ENCODE data around the gene RBPJ.
"Not testable (repeated sequence)": the region's sequence is repeated elsewhere in the genome, so short reads cannot be mapped to it uniquely, and the experiment has no call there.

RBPJ gene

GRCh38 chr4:26388671-26389070, 67.9 kb downstream of the RBPJ start:
- TF ChIP-seq CTCF (conservative IDR thresholded peaks at IDR 0.05): no peak
- no peak overlapping the region for H3K27ac ChIP-seq

- no peak overlapping the region for H3K27ac ChIP-seq
- no peak for TF ChIP-seq CTCF (conservative IDR thresholded peaks at IDR 0.05)
These were observed 76.3 kb downstream of the RBPJ start for GRCh38 chr4:26397086-26397485.

GRCh38 chr4:26400132-26400531, 79.3 kb downstream of the RBPJ start:
- peak; percentile 35; the same call in 1 of the 2 replicates for TF ChIP-seq CTCF (conservative IDR thresholded peaks at IDR 0.05)
- H3K27ac ChIP-seq: no peak overlapping the region

- not testable (repeated sequence) for H3K27ac ChIP-seq
These were observed 81.2 kb downstream of the RBPJ start for GRCh38 chr4:26402017-26402416.

- no peak overlapping the region for H3K27ac ChIP-seq
- no peak for TF ChIP-seq CTCF (conservative IDR thresholded peaks at IDR 0.05)
These were observed 81.6 kb downstream of the RBPJ start for GRCh38 chr4:26402458-26402857.

- no peak overlapping the region for H3K27ac ChIP-seq
- TF ChIP-seq CTCF (conservative IDR thresholded peaks at IDR 0.05): peak; percentile 56
These were observed 84.0 kb downstream of the RBPJ start for GRCh38 chr4:26404743-26405206.

GRCh38 chr4:26406346-26406975, 85.6 kb downstream of the RBPJ start:
- H3K27ac ChIP-seq: no peak overlapping the region
- no peak for TF ChIP-seq CTCF (conservative IDR thresholded peaks at IDR 0.05)

GRCh38 chr4:26407476-26407875, 86.7 kb downstream of the RBPJ start:
- no peak for TF ChIP-seq CTCF (conservative IDR thresholded peaks at IDR 0.05)
- no peak overlapping the region for H3K27ac ChIP-seq
